ENCODE measurements around the gene PTPRB.
A peak's percentile ranks its signal among the peaks of the same experiment; 100 is the strongest.

Gene PTPRB

GRCh38 chr12:70644861-70645260, 7.6 kb upstream of the PTPRB start:
- no peak for DNase-seq (ENCODE audit: insufficient read length, low spot score)
- FAIRE-seq = peak; percentile 57

- no peak for FAIRE-seq
- DNase-seq (ENCODE audit: insufficient read length, low spot score) = no peak
These were observed 6.7 kb upstream of the PTPRB start for GRCh38 chr12:70643939-70644338.

DNA sequence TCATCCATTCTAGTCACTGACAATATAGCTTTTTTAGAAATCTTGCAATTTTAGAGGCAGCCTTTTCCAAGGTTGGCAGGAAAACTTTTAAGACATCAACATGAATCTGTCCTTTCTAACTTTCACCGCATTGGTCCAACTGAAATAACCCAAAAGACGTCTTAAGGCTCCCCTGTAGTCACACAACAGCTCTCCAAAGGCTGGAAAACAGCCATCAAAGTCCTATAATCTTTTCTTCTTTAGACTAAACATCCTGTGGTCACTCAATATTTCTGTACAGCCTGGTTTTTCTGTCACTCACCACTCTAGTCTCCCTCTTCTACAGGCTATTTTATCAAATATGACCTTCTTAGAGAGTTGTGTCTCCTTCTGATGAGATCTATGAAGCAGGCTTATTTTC, 4.5 kb upstream of the PTPRB start:
- FAIRE-seq (no peak), DNase-seq (ENCODE audit: insufficient read length, low spot score) (no peak)

- FAIRE-seq (no peak), DNase-seq (ENCODE audit: insufficient read length, low spot score) (no peak)
These were observed 3.7 kb upstream of the PTPRB start for GRCh38 chr12:70640901-70641300.

GRCh38 chr12:70639535-70639934, 2.3 kb upstream of the PTPRB start:
- FAIRE-seq (no peak), DNase-seq (ENCODE audit: insufficient read length, low spot score) (no peak)

DNA sequence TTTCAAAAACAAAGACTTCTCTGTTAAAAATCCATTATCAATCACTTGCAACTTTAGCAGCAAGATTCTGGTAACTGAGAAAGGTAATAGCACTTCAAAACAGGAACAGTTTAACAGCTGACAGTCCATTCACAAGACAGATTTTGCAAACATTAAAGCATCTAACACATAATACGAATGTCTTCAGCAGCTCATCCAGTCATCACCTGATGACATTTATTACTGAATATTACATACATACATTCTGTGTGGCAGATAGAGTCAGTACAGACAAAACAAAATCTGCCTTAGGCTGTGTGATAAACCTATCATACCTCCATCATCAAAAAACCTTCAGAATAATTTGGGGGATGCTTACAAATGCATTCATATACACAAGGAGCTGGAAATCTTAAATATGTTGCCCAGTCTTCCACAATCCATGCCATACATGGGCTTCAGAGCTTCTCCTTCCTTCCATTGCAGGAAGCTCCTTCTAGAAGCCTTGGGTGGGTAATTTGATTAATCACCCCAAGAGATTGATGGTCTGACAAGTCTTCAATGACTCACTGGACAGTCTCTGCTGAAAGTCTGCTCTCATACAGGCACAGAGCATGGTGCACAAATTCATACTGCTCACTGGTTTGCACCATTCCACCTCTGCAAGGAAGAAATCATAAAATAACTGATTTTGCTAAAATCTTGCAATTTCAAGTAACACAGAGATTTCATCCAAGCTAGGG, 1.6 kb upstream of the PTPRB start:
- FAIRE-seq = peak; percentile 26
- peak; percentile 11 for DNase-seq (ENCODE audit: insufficient read length, low spot score)

DNA sequence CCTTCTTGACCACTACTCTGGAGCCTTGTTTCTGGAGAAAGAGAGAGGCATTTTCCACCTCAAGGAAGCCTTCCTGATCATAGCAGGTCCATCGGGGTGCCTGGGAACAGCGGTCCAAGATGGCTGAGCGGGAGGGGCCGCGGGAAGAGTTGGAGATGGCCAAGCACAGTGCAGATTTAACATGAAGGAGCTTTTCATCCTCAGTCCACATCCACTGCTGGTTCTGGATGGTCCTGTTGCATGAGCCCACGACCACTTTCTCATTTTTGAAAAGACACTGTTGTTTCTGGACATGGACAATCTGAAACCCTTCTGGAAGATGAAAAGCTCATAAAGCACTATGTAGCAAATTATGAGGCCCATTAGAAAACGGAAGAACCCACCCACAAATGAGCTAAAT, 1.5 kb downstream of the PTPRB start:
- DNase-seq (ENCODE audit: insufficient read length, low spot score) = no peak
- FAIRE-seq = no peak

DNA sequence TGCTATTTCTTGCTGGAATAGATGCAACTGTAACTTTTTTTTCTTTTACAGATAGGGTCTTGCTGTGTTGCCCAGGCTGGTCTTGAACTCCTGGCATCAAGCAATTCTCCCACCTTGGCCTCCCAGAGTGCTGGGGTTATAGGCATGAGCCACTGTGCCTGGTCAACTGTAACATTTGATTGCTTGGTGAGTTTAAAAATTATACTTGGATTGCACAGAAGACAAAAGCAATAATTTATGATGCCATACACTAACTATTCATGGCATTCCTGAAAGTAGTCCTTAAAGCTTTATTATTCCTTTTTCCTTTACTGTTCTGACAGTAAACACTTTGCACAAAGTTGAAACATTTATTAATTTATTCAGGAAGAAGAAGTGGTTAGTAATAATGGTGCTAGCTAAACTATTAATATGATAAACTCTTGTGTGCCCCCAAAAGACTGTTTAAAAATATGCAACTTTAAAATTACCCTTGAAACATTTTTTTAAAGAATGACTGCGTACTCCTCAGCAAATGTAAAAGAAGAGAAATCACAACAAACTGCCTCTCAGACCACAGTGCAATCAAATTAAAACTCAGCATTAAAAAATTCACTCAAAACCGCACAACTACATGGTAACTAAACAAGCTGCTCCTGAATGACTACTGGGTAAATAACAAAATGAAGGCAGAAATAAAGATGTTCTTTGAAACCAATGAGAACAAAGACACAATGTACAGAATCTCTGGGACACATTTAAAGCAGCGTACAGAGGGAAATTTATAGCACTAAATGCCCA, 8.3 kb downstream of the PTPRB start:
- no peak for DNase-seq (ENCODE audit: insufficient read length, low spot score)

DNA sequence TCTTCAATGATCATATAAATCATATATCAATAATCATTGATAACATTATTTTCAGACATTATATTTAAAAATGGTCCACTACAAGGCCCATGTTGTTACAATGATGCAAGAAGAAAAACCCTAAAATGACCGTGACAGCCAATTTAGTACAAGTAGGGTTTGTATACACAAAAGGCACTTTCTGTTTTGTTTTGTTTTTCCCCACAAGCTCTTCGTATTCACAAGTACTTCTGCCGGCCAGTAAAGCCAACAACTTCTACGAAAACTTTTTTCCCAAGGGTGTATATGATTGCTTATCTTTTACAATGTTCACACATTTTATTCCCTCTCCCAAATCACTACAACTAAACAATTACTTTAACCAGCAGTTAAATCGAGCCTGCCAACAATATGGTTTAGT, 9.6 kb downstream of the PTPRB start:
- DNase-seq (ENCODE audit: insufficient read length, low spot score) (no peak), FAIRE-seq (no peak)

More for the DNA sequence above, 8.3 kb downstream of the PTPRB start:
- FAIRE-seq = no peak

GRCh38 chr12:70626180-70626579, 11.0 kb downstream of the PTPRB start:
- FAIRE-seq (no peak), DNase-seq (ENCODE audit: insufficient read length, low spot score) (no peak)

DNA sequence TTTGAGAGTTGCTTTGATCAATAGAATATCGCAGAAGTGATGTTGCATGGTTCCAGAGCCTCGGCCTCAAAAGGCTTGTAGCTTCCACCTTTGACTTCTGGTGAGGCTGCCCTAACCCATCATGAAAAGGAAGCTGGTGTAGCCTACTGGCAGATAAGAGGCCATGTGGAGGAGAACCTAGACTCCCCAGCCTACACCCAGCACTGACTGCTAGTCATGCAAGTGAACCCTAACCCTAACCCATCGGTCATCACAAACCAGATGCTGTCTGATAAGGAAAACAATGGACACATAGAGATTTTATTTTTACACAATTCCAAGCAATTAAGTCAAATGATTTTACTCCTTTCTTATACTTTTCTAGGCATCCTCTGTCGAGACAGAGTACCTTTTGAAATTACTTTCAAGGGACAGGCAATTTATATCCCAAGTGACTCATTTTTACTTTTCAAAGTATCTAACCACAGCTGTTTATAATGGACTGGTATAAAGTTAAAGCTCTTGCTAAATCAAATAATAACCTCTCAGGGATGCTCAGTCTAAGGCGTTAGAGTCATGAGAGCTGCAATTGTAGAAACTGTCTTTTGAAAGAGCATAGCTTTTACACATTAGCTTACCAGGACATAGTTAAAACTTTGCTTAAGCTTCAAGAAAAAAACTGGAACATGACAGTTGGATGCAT, 17.6 kb downstream of the PTPRB start:
- DNase-seq (ENCODE audit: insufficient read length, low spot score) (no peak), FAIRE-seq (no peak)

DNA sequence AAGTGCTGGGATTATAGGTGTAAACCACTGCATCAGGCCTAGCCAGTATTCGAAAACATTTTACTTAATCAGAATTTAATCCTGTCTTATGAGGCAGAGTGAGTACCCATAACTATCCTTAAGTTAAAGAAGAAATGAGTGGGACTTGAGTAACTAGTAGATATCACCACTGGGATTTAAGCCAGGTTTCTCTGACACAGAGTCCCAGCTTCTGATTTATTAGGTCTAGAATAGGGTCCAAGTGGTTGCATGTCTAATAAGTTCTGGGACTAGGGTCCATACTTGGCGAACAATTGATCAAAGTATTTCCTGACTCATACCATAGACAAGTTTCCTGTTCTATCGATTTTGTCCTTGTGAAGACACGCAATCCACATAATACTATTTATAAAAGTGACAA, 18.9 kb downstream of the PTPRB start:
- FAIRE-seq = no peak

DNA sequence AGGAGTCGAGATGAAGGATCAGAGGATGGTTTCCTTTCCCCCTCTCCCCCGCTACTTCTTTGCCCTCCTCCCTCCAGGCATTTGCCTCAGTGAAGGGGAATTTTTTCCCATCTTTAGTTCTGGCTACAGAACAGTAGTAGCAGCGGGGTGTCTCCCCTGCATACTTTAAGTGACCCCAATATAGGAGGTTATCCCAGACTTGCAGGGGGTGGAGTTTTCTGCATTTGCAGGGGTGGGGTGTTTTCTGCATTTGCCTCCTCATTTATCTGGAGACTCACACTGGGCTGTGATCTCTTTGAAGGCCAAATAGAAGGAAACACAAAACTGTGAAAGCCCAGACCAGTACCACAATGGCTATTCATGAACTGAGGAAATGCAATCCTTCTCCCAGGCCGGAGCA, 19.8 kb downstream of the PTPRB start:
- DNase-seq (ENCODE audit: insufficient read length, low spot score) (no peak), FAIRE-seq (no peak)

More for the DNA sequence above, 18.9 kb downstream of the PTPRB start:
- no peak for DNase-seq (ENCODE audit: insufficient read length, low spot score)

DNA sequence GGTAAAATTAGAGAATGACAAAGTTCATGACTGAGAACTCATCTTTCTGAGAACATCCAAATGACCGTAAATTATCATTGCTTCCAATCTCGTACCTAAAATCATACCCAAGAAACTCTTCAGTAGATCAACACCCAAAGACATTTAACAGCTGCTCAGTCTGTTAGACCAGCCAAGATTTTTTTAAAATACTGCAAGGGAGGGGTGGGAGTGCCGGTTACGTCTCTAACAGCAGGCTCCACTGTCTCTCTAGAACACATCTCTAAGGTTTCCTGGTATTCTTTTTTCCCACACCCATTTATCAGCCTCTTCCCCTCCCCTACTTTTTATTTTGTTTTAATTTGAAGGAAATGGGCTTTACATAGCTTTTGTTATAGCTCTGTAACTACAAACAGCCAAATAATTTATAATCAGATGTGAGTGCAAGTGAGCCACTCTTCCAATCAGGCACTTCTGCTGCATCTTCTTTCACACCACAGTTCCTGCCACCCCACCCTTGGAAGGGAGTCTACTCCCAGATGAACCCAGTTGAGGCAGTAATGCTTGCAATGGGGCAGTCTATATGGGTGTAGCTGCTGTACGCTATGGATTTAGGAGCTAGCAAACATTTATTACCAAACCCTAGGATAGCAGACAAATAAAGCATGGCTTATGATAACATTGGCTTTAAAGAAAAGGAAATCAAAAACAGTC, 21.9 kb downstream of the PTPRB start:
- FAIRE-seq = no peak
- DNase-seq (ENCODE audit: insufficient read length, low spot score) = no peak

- DNase-seq (ENCODE audit: insufficient read length, low spot score) (peak; percentile 21), FAIRE-seq (peak; percentile 46)
These were observed 27.3 kb downstream of the PTPRB start for GRCh38 chr12:70609739-70610491.

GRCh38 chr12:70609203-70609602, 28.0 kb downstream of the PTPRB start:
- DNase-seq (ENCODE audit: insufficient read length, low spot score) (no peak), FAIRE-seq (peak; percentile 23)

DNA sequence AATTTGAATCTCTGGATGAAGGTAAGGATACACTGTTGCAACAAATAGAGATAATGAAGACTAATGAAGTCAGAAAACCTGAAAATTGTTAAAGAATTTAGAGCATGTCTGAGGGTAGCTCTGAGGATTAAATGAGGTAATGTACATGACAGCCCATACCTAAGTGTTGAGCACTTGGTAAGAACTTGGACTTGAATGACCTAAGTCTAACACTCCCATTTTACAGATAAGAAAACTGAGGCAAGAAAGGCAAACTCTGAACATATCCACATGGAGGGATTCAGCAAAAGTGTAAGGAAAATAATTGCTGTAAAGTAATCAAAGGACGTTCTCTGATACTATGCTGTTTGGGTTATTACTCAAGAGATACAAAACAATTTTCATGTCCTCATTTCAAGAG, 29.0 kb downstream of the PTPRB start:
- FAIRE-seq = no peak

DNA sequence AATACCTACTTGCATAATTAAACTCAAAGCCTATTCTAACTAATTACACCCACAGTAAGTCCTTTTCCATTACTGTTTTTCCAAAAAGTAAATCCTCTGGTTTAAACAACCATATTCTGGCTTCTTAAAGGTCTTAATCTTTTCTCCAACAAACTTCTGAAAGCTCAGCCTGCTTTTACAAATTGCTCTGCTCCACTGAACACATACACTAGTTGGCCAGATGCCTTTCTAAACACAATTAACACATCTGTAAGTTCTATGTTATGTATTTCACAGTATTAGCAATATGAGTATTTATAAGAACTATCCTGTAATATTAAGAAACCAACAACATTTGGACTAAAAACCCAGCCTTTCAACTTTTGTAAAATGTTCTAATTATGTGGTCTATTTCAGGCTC, 30.1 kb downstream of the PTPRB start:
- DNase-seq (ENCODE audit: insufficient read length, low spot score) = no peak

More for the DNA sequence above, 29.0 kb downstream of the PTPRB start:
- DNase-seq (ENCODE audit: insufficient read length, low spot score) = no peak

DNA sequence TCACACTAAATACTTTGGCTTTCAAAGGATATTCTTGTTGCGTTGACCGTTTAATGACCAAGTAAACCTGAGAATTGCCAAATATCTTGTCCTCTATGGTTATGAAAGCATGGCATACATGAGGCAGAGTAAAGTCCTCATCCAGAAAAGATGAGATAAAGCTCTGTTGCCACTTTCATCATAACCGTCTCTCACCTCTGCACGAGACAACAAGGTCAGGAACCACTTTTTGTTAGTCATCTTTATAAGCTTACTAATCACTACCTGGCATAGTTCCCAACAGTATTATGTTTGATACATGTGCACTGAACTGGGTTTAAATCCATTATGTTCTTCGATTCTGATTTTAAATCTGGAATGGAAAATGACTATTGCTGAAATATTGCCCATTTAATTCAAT, 31.3 kb downstream of the PTPRB start:
- FAIRE-seq = no peak
- DNase-seq (ENCODE audit: insufficient read length, low spot score) = no peak

More for the DNA sequence above, 30.1 kb downstream of the PTPRB start:
- no peak for FAIRE-seq

- DNase-seq (ENCODE audit: insufficient read length, low spot score) = no peak
- FAIRE-seq = no peak
These were observed 32.6 kb downstream of the PTPRB start for GRCh38 chr12:70604662-70605061.

Data from HTR-8/SVneo (cell line).